ENCODE measurements around the gene TRIM4.
"Not testable (repeated sequence)": the region's sequence is repeated elsewhere in the genome, so short reads cannot be mapped to it uniquely, and the experiment has no call there.

Gene TRIM4

DNA sequence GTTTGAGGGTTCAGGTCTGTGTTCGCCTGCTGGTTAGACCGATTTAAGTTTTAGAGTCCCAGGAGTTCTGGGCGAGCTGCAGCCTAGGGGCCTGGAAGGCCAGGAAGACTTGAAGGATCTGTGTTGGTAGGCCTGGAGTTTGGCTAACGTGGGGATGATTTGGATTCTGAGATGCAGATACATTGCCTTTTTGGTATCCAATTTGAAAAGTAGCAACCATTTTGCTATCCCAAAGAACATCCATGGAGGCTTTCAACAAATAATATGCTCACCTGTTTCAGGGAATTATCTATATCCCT is 433 bp upstream of the TRIM4 start:
- no peak for DNase-seq (ENCODE audit: low read depth)

DNA sequence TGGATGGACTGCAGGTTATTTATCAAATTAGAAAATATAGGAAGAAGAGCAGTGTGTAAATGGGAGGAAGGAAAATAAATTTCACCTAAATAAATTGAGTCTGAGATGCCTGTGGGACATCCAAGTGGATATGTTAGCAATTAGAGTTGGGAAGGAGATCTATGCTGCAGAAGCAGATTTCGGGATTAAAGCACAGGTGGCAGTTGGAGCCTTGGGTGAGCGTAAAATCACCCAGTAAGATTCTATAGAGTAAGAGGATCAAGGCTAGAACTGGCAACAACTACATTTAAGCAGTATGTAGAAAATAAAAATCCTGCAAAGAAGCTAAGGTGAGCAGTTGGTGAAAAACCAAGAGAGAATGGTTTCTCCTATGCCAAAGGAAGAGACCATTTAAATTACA is 8.4 kb downstream of the TRIM4 start:
- no peak for DNase-seq (ENCODE audit: low read depth)

GRCh38 chr7:99901581-99901980 is 17.7 kb downstream of the TRIM4 start:
- DNase-seq (ENCODE audit: low read depth), result no peak

- DNase-seq (ENCODE audit: low read depth), result no peak
Measured at GRCh38 chr7:99899830-99900519, 19.4 kb downstream of the TRIM4 start.

DNA sequence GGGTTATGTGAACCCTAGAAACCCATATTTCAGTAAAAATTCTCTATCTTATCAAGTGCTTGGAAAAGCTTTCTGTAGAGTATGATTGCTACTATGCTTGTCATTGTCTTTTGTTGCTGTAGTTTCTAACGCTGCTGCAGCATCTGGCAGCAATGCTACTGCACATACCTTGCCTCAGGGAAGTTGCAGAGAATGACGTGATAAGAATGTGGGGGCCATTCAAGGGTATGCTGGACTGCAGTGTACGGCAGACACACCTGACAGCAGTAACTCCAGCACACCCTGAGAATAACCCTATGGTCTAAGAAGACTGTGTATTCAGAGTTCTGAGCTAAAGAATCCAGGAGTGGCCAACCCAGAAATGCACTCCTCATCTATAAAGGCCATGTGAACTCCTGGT is 20.5 kb downstream of the TRIM4 start:
- no peak for DNase-seq (ENCODE audit: low read depth)

GRCh38 chr7:99898023-99898357 is 21.3 kb downstream of the TRIM4 start:
- no peak for DNase-seq (ENCODE audit: low read depth)

DNA sequence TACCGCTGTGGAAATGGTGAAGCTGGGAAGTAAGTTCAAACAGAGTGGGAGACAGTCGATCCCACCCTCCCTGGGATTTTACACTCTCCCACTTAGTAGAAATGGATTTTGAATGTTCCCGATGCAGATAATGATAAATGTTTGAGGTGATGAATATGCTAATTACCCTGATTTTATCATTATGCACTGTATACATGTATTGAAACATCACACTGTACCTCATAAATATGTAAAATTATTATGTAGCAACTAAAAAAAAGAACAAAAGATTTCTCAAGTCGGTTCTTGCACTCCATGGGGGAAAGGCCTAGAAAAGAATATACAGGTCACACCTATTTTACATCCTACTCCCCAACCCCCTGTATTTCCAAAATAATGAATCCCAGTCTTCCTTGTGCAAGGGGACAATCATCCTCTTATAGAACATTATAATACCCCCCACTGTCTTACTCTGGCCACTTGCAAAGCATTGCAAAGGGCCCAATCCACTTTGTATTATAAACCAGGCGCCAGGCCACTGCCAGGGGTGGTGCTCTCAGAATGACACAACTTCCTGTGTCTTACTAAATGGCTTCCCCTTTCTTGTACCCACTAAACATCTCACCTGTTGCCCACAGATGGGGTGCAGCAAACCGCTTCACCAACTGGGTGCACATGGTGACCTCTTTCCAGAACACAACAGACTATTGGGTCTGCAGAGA is 21.9 kb downstream of the TRIM4 start:
- DNase-seq (ENCODE audit: low read depth), result no peak

GRCh38 chr7:99894738-99895137 is 24.6 kb downstream of the TRIM4 start:
- no peak for DNase-seq (ENCODE audit: low read depth)

- DNase-seq (ENCODE audit: low read depth), result no peak
Measured at GRCh38 chr7:99893280-99893679, 26.1 kb downstream of the TRIM4 start.

- DNase-seq (ENCODE audit: low read depth), result not testable (repeated sequence)
Measured at GRCh38 chr7:99890348-99890747, 29.0 kb downstream of the TRIM4 start.

GRCh38 chr7:99888366-99888765 is 31.0 kb downstream of the TRIM4 start:
- DNase-seq (ENCODE audit: low read depth), result not testable (repeated sequence)

- DNase-seq (ENCODE audit: low read depth), result no peak
Measured at GRCh38 chr7:99881370-99881769, 38.0 kb downstream of the TRIM4 start.

GRCh38 chr7:99876933-99877332 is 42.4 kb downstream of the TRIM4 start, which contains the start of gene OR2AE1:
Gene OR2AE1 (minus strand): TSS chr7:99877033. CDS start chr7:99877033, 0 bp downstream.
- DNase-seq (ENCODE audit: low read depth), result no peak

DNA sequence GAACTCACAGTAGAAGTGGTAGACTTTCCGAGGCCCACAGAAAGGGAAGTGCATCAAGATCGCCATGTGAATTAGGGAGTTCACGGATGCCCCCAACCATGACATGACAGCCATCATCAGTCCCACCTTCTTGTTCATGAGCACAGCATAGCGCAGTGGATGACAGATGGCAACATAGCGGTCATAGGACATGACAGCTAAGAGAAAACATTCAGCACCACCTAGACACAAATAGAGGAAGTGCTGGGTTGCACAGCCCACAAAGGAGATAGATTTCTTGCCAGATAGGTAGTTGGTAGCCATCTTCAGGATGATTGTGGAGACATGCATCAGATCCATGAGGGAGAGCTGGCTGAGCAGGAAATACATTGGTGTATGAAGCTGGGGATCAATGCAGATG is 42.8 kb downstream of the TRIM4 start:
- no peak for DNase-seq (ENCODE audit: low read depth)

GRCh38 chr7:99868246-99868645 is 51.1 kb downstream of the TRIM4 start:
- no peak for DNase-seq (ENCODE audit: low read depth)

- not testable (repeated sequence) for DNase-seq (ENCODE audit: low read depth)
Measured at GRCh38 chr7:99867477-99867876, 51.9 kb downstream of the TRIM4 start.

- DNase-seq (ENCODE audit: low read depth), result no peak
Measured at GRCh38 chr7:99863847-99864440, 55.4 kb downstream of the TRIM4 start.

GRCh38 chr7:99860281-99861127 is 58.8 kb downstream of the TRIM4 start:
- no peak for DNase-seq (ENCODE audit: low read depth)

- DNase-seq (ENCODE audit: low read depth), result no peak
Measured at GRCh38 chr7:99855236-99855635, 64.1 kb downstream of the TRIM4 start.

GRCh38 chr7:99848420-99849216 is 70.7 kb downstream of the TRIM4 start:
- DNase-seq (ENCODE audit: low read depth), result no peak

GRCh38 chr7:99844328-99844727 is 75.0 kb downstream of the TRIM4 start:
- no peak for DNase-seq (ENCODE audit: low read depth)

- no peak for DNase-seq (ENCODE audit: low read depth)
Measured at GRCh38 chr7:99843808-99844207, 75.5 kb downstream of the TRIM4 start.
